ENCODE measurements around the gene GHDC.
A peak's percentile ranks its signal among the peaks of the same experiment; 100 is the strongest.
"Not testable (repeated sequence)": the region's sequence is repeated elsewhere in the genome, so short reads cannot be mapped to it uniquely, and the experiment has no call there.

GHDC gene, protein sequence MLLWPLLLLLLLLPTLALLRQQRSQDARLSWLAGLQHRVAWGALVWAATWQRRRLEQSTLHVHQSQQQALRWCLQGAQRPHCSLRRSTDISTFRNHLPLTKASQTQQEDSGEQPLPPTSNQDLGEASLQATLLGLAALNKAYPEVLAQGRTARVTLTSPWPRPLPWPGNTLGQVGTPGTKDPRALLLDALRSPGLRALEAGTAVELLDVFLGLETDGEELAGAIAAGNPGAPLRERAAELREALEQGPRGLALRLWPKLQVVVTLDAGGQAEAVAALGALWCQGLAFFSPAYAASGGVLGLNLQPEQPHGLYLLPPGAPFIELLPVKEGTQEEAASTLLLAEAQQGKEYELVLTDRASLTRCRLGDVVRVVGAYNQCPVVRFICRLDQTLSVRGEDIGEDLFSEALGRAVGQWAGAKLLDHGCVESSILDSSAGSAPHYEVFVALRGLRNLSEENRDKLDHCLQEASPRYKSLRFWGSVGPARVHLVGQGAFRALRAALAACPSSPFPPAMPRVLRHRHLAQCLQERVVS

DNA sequence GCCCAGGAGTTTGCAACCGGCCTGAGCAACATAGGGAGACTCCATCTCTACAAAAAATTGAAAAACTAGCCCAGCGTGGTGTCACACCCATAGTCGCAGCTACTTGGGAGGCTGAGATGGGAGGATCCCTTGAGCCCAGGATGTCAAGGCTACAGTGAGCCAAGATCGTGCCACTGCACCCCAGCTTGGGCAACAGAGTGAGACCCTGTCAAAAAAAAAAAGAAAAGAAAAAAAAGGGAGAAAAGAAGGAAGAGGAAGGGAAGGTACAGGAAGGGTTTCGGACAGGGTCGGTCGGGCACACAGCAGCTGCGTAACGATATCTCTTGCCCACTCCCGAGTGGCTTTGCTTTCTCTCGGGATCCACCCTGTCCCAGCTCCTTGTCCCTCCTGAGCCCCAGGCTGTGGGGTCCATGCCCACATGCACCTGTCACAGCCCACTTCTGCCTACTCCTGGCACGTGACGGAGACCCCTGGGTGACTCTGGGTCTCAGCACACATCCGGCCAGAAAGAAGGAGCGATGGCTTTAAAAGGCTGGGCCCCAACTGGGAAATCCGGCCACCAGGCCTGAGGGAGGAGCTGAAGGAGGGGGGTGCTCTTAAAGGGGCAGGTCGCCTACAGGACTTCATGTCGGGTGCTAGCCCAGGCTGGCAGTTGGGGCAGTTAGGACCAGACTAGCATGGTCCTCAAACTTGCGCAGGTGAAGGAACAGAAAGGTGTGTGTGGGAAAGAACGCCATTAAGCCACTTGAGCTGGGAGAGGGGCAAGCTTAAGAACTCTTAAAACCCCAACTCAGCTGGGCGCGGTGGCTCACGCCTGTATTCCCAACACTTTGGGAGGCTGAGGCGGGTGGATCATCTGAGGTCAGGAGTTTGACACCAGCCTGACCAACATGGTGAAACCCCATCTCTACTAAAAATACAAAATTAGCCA lies at the start of gene GHDC:
Gene GHDC (minus strand): TSS at position 526 of the 931 bp plus-strand sequence. CDS start 913 bp downstream, outside the sequence.
- DNase-seq (ENCODE audit: low read depth in 3 of 3, low spot score in 1 of 3): peak; percentile 33 to 62 (median 51)

DNA sequence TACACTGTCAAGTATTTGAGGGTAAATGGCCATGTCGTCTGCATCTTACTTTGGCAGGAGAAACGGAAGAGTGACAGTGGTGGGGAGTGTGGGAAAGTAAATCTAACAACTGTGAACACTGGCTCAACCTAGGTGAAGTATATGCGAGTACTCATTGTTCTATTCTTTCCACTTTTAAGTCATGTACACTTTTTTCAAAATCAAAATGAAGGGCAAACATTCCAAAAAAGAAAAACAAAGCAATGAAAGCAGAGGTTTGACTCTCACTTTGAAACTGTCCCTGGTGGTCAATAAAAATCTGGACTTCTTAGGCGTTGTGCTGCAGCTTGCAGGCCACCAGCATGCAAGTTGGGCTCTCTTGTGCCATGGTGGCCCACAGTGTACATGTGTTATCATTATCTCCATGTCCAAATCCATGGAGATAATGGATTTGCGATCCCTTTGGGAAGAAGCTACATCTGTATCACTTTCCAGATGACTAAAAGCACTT lies 49.2 kb upstream of the GHDC start:
- DNase-seq (ENCODE audit: low read depth in 3 of 3, low spot score in 1 of 3): no peak

DNA sequence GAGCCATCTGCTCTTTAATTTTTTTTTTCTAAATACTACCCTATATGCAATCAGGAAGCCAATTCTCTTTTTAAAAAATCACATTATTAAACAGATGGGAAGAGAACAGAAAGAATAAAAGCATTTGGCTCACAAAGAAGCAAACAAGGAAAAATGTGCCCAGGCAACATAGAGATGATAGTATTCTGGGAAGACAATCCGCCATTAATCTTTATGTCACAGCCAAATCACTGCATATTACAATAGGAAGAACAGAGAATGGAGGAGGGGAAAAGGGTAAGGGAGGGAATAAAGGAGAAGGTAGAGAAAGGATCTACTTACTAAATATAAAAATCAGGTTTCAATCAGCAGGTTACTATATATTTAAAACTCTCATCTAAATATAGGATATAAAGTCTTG lies 47.6 kb upstream of the GHDC start:
- no peak for DNase-seq (ENCODE audit: low read depth in 3 of 3, low spot score in 1 of 3)

DNA sequence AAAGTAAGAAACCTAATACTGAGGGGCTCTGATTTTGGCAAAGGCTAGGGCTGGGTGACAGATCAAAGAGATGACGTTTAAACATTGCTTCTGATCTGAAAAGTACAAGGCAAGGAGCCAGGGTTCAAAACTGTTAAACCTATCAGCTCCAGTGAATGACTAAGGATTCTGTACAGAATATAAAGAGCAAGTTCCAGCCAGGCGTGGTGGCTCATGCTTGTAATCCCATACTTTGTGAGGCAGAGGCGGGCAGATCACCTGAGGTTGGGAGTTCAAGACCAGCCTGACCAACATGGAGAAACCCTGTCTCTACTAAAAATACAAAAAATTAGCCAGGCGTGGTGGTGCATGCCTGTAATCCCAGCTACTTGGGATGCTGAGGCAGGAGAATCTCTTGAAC lies 46.6 kb upstream of the GHDC start:
- not testable (repeated sequence) for DNase-seq (ENCODE audit: low read depth in 3 of 3, low spot score in 1 of 3)

DNA sequence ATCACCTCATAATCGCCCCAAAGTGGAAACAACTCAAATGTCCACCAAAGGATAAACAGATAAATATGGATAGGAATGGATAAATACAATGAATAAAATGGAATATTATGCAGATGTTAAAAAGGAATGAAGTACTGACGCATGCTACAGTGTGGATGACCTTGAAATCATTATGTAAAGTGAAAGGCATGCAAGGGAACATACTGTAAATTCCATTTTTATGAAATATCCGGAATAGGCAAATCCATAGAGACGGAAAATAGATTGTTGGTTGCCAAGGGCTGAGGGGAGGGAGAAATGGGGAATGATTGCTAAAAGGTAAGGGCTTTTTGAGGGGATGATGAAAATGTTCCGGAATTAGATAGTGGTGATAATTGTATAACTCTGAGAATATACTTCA lies 45.9 kb upstream of the GHDC start:
- no peak for DNase-seq (ENCODE audit: low read depth in 3 of 3, low spot score in 1 of 3)

DNA sequence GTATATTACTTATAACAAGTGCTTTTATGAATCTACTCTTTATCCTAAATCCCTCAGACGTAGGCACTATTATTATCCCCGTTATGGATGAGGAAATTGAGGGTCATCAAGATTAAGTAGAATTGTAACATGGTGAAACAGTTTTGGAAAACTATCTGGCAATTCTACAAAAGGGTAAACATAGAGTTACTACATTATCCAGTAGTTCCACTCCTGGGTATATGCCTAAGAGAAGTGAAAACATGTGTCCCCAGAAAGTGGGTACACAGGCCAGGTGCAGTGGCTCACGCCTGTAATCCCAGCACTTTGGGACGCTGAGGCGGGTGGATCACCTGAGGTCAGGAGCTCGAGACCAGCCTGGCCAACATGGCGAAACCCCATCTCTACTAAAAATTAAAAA lies 45.3 kb upstream of the GHDC start:
- DNase-seq (ENCODE audit: low read depth in 3 of 3, low spot score in 1 of 3): not testable (repeated sequence)

DNA sequence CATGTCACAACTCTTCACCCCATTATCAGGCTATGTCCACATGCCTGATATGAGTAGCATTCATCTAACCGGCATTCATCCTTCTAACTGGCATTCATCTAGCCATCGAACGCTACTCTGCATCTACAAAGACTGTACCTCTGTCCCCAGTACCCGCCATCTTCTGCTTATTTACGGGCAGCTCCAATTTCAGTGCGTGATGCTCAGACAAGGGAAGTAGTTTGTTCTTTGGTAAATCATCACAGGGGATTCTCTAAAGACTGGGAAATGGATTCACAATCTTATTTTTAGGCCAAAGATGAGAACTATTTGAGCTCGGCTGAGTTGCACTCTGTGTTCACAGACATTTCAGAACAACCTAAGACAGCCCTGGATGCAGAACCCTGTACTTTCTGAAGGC lies 42.5 kb upstream of the GHDC start:
- no peak for DNase-seq (ENCODE audit: low read depth in 3 of 3, low spot score in 1 of 3)

DNA sequence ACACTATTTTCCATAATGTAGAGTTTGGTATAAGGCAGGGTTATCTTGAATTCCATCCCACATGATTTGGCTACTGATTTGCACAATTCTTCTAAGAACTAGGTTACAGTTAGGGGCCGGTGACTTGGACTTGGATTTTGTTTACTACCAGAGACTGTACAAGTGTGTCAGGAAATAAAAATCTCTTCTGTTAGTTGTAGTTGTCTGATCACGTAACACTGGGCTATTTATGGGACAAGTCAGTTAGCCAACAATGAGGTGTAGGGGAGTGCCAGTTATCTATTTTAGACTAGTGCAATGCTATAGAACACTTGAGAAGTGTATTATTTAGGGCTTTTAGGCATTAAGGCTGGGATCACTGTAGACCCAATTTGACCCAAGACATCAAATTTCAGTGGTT lies 39.7 kb upstream of the GHDC start:
- no peak for DNase-seq (ENCODE audit: low read depth in 3 of 3, low spot score in 1 of 3)

DNA sequence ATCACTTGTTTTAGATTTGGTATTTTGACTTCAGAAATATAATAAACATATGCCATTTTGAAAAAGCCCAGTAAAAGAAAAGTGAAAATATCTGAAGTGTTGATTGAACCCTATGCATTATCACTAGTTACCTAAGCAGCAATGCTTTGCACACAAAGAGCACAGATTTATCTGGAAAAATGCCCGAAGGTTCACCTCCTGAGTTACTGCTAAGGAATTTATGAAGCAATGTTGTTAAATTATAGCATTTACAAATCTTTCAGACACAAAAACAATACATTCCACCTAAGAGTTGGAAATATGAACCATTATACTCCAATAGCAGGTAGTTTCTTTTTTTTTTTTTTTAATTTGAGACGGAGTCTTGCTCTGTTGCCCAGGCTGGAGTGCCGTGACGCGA lies 38.9 kb upstream of the GHDC start:
- DNase-seq (ENCODE audit: low read depth in 3 of 3, low spot score in 1 of 3): no peak

DNA sequence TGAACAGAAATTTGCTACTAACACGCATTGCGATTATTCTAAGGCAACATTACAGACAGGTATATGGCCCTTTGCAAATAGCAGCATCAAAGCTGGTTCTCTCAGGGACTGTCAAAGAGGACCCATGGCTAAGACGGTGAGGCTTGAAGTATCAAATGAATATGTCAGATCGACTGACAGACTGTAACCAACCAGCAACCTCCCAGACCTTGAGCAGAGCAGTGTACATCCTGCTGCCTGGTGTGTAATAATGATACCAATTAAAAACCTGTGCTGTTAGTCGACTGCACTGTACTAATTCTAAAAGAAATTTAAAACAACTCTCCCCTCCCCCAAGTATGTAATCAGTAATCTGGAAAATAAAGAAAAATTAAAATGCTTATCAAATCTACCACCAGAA lies 35.9 kb upstream of the GHDC start:
- no peak for DNase-seq (ENCODE audit: low read depth in 3 of 3, low spot score in 1 of 3)

DNA sequence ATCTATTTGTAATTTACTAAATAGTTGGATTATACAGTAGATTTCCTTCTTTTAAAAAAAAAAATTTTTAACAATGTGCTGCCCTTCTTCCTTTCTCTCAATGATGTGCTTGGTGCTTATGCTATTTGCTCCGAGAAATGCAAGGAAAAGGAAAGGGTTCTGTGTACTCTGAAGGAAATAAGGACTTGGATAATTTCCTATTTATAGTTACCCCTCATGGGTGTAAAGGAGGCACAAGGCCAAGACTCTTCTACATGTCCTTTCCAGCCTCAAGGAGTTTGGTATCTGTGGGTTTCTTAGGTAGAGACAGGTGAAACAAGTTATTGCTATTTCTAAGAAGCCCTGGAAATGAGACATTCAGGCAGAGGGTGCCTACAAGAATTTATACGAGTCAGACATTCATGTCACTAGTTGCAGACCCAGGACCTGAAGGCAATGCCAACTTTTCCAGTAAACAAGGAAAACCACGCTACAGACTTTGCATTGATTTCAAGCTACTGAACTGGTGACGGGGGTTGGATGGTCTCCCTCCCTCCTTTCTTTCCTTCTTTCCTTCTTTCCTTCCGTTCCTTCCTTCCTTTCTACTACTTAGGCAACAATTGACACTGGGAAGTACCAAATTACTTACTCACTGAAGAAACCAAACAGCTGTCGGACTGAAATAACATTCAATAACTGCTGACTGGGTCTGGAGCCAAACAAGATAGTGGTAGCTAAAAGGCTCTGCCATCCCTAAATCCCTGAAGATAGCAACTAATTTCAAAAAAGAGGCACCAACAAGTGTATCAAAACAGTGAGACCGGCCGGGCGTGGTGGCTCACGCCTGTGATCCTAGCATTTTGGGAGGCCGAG lies 33.8 kb upstream of the GHDC start:
- DNase-seq (ENCODE audit: low read depth in 3 of 3, low spot score in 1 of 3): no peak

DNA sequence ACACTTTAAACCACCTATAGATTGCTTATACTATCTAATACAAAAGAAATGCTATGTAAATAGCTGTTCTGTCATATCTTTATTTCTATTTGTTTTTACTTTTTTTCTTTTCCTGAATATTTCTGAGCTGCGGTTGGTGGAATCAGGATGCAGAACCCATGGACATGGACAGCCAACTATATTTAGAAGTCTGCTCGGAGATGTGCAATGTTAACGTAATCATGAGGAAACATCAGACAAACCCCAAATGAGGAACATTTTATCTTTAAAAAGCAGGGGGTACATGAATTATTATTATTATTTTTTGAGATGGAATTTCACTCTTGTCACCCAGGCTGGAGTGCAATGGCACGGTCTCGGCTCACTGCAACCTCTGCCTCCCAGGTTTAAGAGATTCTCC lies 31.4 kb upstream of the GHDC start:
- no peak for DNase-seq (ENCODE audit: low read depth in 3 of 3, low spot score in 1 of 3)

DNA sequence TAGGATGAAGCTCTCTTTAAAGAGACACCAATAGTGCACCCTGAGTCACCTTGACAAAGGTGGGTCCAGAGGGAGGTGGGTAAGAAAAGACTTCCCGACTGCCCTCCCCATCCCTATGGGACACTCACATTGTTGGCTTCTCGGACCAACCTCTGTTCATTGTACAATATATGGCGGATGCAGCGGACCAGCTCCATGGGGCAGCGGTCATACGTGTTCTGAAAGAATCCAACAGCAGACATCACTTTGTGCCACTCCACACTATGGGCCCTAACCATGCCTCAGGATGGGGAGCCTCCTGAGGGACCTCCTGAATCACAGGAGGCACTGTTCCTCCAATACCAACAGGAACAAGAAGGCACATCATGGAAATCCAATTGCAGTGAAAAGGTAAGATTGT lies 30.4 kb upstream of the GHDC start:
- DNase-seq (ENCODE audit: low read depth in 3 of 3, low spot score in 1 of 3): no peak

DNA sequence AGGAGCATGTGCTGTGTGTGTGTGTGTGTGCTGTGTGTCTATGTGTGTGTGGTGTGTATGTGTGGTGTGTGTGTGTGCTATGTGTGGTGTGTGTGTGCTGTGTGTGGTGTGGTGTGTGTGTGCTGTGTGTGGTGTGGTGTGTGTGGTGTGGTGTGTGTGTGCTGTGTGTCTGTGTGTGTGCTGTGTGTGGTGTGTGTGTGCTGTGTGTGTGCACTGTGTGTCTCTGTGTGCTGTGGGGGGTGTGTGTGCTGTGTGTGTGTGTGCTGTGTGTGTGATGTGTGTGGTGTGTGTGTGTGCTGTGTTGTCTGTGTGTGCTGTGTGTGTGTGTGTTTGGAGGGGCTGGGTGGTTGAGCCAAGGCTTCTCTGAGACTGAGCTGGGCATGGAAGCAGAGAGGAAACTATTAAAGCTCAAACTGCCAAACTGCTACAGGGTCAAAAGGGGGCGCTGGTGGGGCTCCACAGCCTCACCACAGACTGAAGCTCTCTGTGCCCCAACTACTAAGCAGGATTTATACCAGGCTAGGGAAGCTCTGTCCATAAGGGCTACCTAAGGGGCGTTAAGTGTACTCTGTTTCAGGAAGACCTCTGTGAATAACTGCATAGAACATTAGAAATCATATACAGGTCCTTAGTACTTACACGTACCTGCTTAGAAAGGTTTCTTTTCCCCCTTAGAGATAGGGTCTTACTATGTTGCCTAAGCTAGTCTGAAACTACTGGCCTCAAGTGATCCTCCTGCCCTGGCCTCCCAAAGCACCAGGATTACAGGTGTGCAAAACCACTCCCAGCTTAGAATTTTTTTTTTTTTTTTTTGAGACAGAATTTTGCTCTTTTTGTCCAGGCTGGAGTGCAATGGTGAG lies 27.8 kb upstream of the GHDC start:
- peak; percentile 10 to 42 (median 25) for DNase-seq (ENCODE audit: low read depth in 3 of 3, low spot score in 1 of 3)

DNA sequence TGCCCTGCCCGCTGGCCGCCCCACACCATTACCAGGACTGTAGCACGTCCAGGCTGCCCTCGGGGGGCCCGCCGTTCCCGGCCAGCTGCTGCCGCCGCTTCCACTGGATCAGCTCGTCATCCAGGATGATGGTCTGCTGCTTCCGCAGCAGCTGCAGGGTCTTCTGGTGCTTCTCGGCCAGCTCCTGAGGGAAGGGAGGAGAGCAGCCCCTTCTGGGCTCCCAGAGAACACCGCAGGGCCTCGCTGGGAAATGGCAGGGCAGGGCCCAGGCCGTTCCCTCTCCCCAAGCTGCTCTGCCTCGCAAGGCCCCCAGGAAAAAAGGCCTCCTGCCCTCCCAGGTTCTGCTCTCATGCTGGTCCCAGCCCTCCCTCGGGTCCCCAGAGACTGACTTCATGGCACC lies 25.0 kb upstream of the GHDC start:
- DNase-seq (ENCODE audit: low read depth in 3 of 3, low spot score in 1 of 3): not testable (repeated sequence)

DNA sequence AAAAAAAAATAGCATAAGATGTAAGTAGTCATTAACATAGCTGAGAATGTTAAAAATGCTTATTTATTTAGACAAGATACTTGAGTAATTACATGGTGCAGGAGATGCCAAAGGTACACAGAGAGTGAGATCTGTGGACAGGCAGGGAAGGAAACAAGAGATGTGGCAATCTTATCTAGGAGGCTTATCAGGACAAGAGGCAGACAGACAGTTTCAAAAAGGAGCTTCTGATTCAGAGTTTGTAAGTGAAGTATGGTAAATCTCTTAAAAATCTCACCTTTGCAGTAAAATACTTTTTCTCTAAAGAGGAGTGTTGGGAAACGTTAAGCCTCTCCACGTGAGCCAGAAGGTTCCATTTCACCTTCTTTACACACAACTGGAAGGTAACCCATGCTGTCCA lies 19.9 kb upstream of the GHDC start:
- no peak for DNase-seq (ENCODE audit: low read depth in 3 of 3, low spot score in 1 of 3)

DNA sequence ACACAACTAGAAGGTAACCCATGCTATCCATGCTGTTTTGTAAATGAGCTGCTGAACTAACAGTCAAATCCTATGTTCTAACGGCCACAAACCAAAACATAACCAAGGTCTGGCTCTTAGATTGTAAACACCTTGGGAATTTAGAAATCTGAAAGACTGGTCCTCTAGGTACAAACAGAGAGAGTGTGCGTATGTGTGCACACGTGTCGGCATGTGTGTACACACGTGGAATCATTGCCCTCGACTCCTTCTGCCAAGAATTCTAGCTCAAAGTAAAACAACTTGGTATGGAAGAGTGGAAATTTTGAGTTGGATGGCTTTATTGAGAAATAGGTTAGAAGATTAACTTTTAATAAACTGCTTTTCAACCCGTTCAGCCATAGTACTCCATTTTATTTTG lies 18.1 kb upstream of the GHDC start:
- no peak for DNase-seq (ENCODE audit: low read depth in 3 of 3, low spot score in 1 of 3)

DNA sequence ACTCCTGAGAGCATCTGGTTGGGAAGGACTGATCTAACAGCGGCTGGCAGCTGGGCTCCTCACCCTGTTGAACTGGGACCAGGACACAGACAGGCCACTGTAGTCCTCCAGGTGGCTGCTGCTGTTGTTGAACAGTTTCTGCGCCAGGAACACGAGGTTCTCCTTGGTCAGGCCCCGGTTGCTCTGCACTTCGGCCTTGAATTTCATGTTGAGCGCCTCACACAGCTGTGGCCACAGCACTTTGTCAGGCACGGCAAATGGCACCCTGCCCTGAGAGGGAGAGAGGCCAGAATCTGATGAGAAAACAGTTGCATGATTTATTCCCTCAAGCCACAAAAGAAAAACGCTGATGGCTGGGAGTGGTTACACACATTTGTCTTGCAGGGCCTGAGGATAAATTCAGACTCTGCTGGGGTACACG lies 17.6 kb upstream of the GHDC start:
- not testable (repeated sequence) for DNase-seq (ENCODE audit: low read depth in 3 of 3, low spot score in 1 of 3)

DNA sequence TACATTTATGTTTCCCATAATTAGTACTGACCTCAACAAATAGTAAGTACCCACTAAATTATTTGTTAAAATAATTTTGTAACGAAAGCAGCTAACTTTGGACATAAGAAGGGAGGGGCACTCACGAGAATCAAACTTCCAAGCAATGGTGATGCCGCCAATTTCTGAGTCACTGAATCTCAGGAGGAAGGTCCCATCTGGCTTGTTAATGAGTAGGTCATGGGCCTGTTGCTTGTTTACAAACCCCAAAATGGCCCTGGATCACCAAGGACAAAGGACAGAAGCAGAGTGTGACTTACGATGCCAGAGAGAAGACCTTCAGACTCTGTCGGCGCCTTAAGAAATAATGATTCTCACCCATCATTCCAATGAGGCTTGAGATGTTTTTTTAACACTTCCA lies 15.8 kb upstream of the GHDC start:
- no peak for DNase-seq (ENCODE audit: low read depth in 3 of 3, low spot score in 1 of 3)

DNA sequence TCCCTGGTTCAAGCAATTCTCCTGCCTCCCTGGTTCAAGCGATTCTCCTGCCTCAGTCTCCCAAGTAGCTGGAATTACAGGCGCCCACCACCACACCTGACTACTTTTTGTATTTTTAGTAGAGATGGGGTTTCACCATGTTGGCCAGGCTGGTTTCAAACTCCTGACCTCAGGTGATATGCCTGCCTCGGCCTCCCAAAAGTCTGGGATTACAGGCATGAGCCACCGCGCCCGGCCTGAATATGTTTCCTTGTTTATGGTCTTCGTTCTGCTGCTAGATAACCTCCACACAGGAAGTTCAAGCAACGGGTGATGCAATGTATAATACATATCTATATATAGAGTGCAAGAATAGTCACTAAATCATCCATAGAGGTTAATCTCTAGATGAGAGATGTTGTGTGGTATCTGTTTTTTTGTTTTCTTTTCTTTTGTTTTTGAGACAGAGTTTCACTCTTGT lies 11.9 kb upstream of the GHDC start:
- not testable (repeated sequence) for DNase-seq (ENCODE audit: low read depth in 3 of 3, low spot score in 1 of 3)
